Measurements from ENCODE around the gene GMDS. TPM values are rescaled to one million over a fixed set of nuclear protein-coding genes. Genes with fewer than 3 reads are reported as not detected.

GMDS gene
- total RNA-seq, 1 experiment from 2014 or later, result 35.0 TPM

- CTCF ChIA-PET, result no interaction called here
- Mint-ChIP-seq H3K36me3 (no peaks in the 10 kb centered on the region), H3K4me3 (no peak overlapping the region), H3K9me3 (peaks cover 6% of the 10 kb centered on the region; the same call in 1 of the 2 replicates), H3K27ac (no peak overlapping the region), H3K27me3 (ENCODE audit: low read depth) (no peaks in the 10 kb centered on the region), H3K4me1 (no peaks in the 10 kb centered on the region)
- no peak for ATAC-seq
- POLR2A ChIA-PET, result interaction anchor here (0.5 kb wide), 1 partner anchor 351 kb away, joined by 4 read pairs; no protein-coding TSS in a partner anchor
- DNase-seq (ENCODE audit: low spot score), result no peak
- TF ChIP-seq CREM (CRISPR knock-in tag; IDR thresholded peaks at IDR 0.05) (no peak), TCF7 (CRISPR knock-in tag; IDR thresholded peaks at IDR 0.05; ENCODE audit: low read depth) (no peak), MAX (CRISPR knock-in tag; IDR thresholded peaks at IDR 0.05) (no peak), JAZF1 (CRISPR knock-in tag; IDR thresholded peaks at IDR 0.05) (no peak), ZNF317 (CRISPR knock-in tag; IDR thresholded peaks at IDR 0.05; ENCODE audit: borderline replicate concordance, low read depth) (no peak), EMX1 (CRISPR knock-in tag; IDR thresholded peaks at IDR 0.05) (no peak), GABPB1 (CRISPR knock-in tag; IDR thresholded peaks at IDR 0.05) (no peak), ZNF512 (CRISPR knock-in tag; IDR thresholded peaks at IDR 0.05; ENCODE audit: borderline replicate concordance) (no peak), NFYB (CRISPR knock-in tag; conservative IDR thresholded peaks at IDR 0.05; ENCODE audit: low read depth) (no peak), E2F1 (CRISPR knock-in tag; IDR thresholded peaks at IDR 0.05) (no peak), ZSCAN18 (CRISPR knock-in tag; IDR thresholded peaks at IDR 0.05) (no peak), TEAD1 (CRISPR knock-in tag; IDR thresholded peaks at IDR 0.05) (no peak), E2F5 (CRISPR knock-in tag; IDR thresholded peaks at IDR 0.05) (no peak), RORB (CRISPR knock-in tag; IDR thresholded peaks at IDR 0.05) (no peak)
These were observed 249.8 kb downstream of the GMDS start for GRCh38 chr6:1995636-1996035.

- H3K4me1 Mint-ChIP-seq, result peaks cover 9% of the 10 kb centered on the region
- peaks cover 6% of the 10 kb centered on the region; the same call in 1 of the 2 replicates for H3K9me3 Mint-ChIP-seq
- POLR2A ChIA-PET, result no interaction called here
- H3K4me3 Mint-ChIP-seq, result no peak overlapping the region
- CTCF ChIA-PET, result interaction anchor here (0.6 kb wide), 1 partner anchor 455 kb away, joined by 3 read pairs; no protein-coding TSS in a partner anchor
- H3K36me3 Mint-ChIP-seq, result no peaks in the 10 kb centered on the region
- DNase-seq (ENCODE audit: low spot score) (no peak), ATAC-seq (no peak)
- no peaks in the 10 kb centered on the region for H3K27me3 Mint-ChIP-seq (ENCODE audit: low read depth)
- H3K27ac Mint-ChIP-seq, result no peak overlapping the region
- no peak for TF ChIP-seq FOXJ3 (CRISPR knock-in tag; IDR thresholded peaks at IDR 0.05; ENCODE audit: borderline replicate concordance)
- TF ChIP-seq ZBTB43 (CRISPR knock-in tag; IDR thresholded peaks at IDR 0.05), result no peak
- no peak for TF ChIP-seq FOXP4 (CRISPR knock-in tag; IDR thresholded peaks at IDR 0.05)
- TF ChIP-seq ETV6 (CRISPR knock-in tag; IDR thresholded peaks at IDR 0.05), result no peak
- no peak for TF ChIP-seq NR1H2 (CRISPR knock-in tag; IDR thresholded peaks at IDR 0.05)
- TF ChIP-seq RELA (CRISPR knock-in tag; IDR thresholded peaks at IDR 0.05; ENCODE audit: borderline replicate concordance), result no peak
- TF ChIP-seq ATF3 (CRISPR knock-in tag; conservative IDR thresholded peaks at IDR 0.05), result no peak
- no peak for TF ChIP-seq PRRX2 (CRISPR knock-in tag; IDR thresholded peaks at IDR 0.05)
- TF ChIP-seq GABPB1 (CRISPR knock-in tag; IDR thresholded peaks at IDR 0.05), result no peak
- no peak for TF ChIP-seq CBFB (CRISPR knock-in tag; IDR thresholded peaks at IDR 0.05; ENCODE audit: low read depth)
- no peak for TF ChIP-seq GTF2I (CRISPR knock-in tag; conservative IDR thresholded peaks at IDR 0.05)
- no peak for TF ChIP-seq ZNF121 (CRISPR knock-in tag; IDR thresholded peaks at IDR 0.05)
- no peak for TF ChIP-seq E2F5 (CRISPR knock-in tag; IDR thresholded peaks at IDR 0.05)
- TF ChIP-seq ZNF423 (CRISPR knock-in tag; IDR thresholded peaks at IDR 0.05), result no peak
- no peak for TF ChIP-seq MXD4 (CRISPR knock-in tag; IDR thresholded peaks at IDR 0.05; ENCODE audit: borderline replicate concordance)
These were observed 252.4 kb downstream of the GMDS start for GRCh38 chr6:1993042-1993441.

Data from WTC11 (cell line).